ENCODE measurements around the gene RNF208. TPM values are rescaled to one million over a fixed set of nuclear protein-coding genes. Genes with fewer than 3 reads are reported as not detected.

RNF208 gene
- polyA plus RNA-seq, 3 donors = 1.5 TPM; not detected in 2

- peak overlapping the region; percentile 68 to 90 (median 82) for H3K27ac Mint-ChIP-seq
- Histone ChIP-seq H3K9ac (ENCODE audit: insufficient read depth, low read length, poor library complexity, severe bottlenecking) (peak overlapping the region; percentile 91), H3K9me3 (replicated peaks in 1 of 2; ENCODE audit: control insufficient read depth in 1 of 2, insufficient read depth in 1 of 2, low read length in 2 of 2) (no peaks in the 10 kb centered on the region), H3K36me3 (replicated peaks in 1 of 2; ENCODE audit: control insufficient read depth in 1 of 2, insufficient read depth in 2 of 2, low read length in 2 of 2) (no peaks in the 10 kb centered on the region), H3K79me2 (ENCODE audit: insufficient read depth, low read length) (no peaks in the 10 kb centered on the region), H3K27me3 (ENCODE audit: control insufficient read depth in 2 of 2, insufficient read depth in 2 of 2, low read length in 2 of 2) (peaks cover 0 to 22% of the 10 kb centered on the region in 2 donors), H3K4me3 (replicated peaks in 1 of 3; ENCODE audit: low read depth in 2 of 3, low read length in 3 of 3) (peak overlapping the region; percentile 70 to 92 (median 73)), H4K20me1 (ENCODE audit: insufficient read depth, low read length) (no peaks in the 10 kb centered on the region), H3K4me2 (replicated peaks; ENCODE audit: extremely low read depth, low read length, poor library complexity, severe bottlenecking) (peak overlapping the region; percentile 100), H2AFZ (ENCODE audit: insufficient read depth, low read depth, low read length, poor library complexity, severe bottlenecking) (peak overlapping the region; percentile 99), H3K27ac (ENCODE audit: low read depth in 1 of 2, low read length in 2 of 2) (peak overlapping the region; percentile 49 to 90), H3K4me1 (ENCODE audit: control insufficient read depth in 1 of 2, insufficient read depth in 2 of 2, low read length in 2 of 2) (peaks cover 33 to 44% of the 10 kb centered on the region in 2 donors)
- peak overlapping the region; percentile 90 to 93 for H3K4me3 Mint-ChIP-seq
- peaks cover 0 to 2% (median 0%) of the 10 kb centered on the region in 7 donors for H3K9me3 Mint-ChIP-seq
- intact Hi-C loops (cut with micrococcal nuclease) = loop anchor here (1.0 to 5.0 kb wide), 5 partner anchors 18 to 96 kb away; partner anchors contain the start of genes TPRN (in 2 of the 2), ANAPC2 (in 1 of the 2), NDOR1 (in 1 of the 2) and SSNA1 (in 1 of the 2)
- peaks cover 25% of the 10 kb centered on the region for H3K4me1 Mint-ChIP-seq
- TF ChIP-seq CTCF (IDR thresholded peaks at IDR 0.05) = no peak
- H3K27me3 Mint-ChIP-seq (ENCODE audit: low read depth in 3 of 3) = peaks cover 8 to 33% (median 13%) of the 10 kb centered on the region in 3 donors
- peak; percentile 98 to 99 (median 99) for DNase-seq
- H3K36me3 Mint-ChIP-seq = no peaks in the 10 kb centered on the region
- under 1% methylated on average over 60 of the region's 63 CpGs for WGBS (ENCODE audit: insufficient coverage)
Observed at GRCh38 chr9:137223078-137223970, 1.3 kb upstream of the RNF208 start.

GRCh38 chr9:137221506-137222111, 431 bp downstream of the RNF208 start:
- peak overlapping the region in 1 of 2 donors; percentile 62 for H3K4me3 Mint-ChIP-seq
- no peak for DNase-seq
- no peaks in the 10 kb centered on the region for H3K9me3 ChIP-seq (replicated peaks in 1 of 2; ENCODE audit: control insufficient read depth in 1 of 2, insufficient read depth in 1 of 2, low read length in 2 of 2)
- no peak for TF ChIP-seq CTCF (IDR thresholded peaks at IDR 0.05)
- H3K27ac ChIP-seq (ENCODE audit: low read depth in 1 of 2, low read length in 2 of 2) = no peak overlapping the region
- no peaks in the 10 kb centered on the region for H4K20me1 ChIP-seq (ENCODE audit: insufficient read depth, low read length)
- H3K9ac ChIP-seq (ENCODE audit: insufficient read depth, low read length, poor library complexity, severe bottlenecking) = no peak overlapping the region
- peaks cover 0 to 15% of the 10 kb centered on the region in 2 donors for H3K27me3 ChIP-seq (ENCODE audit: control insufficient read depth in 2 of 2, insufficient read depth in 2 of 2, low read length in 2 of 2)
- peaks cover 33 to 52% of the 10 kb centered on the region in 2 donors for H3K4me1 ChIP-seq (ENCODE audit: control insufficient read depth in 1 of 2, insufficient read depth in 2 of 2, low read length in 2 of 2)
- peak overlapping the region in 1 of 3 experiments; percentile 48 for H3K4me3 ChIP-seq (replicated peaks in 1 of 3; ENCODE audit: low read depth in 2 of 3, low read length in 3 of 3)
- peak overlapping the region; percentile 57 for H3K4me2 ChIP-seq (replicated peaks; ENCODE audit: extremely low read depth, low read length, poor library complexity, severe bottlenecking)
- no peaks in the 10 kb centered on the region for H3K9me3 Mint-ChIP-seq
- peaks cover 23% of the 10 kb centered on the region for H3K4me1 Mint-ChIP-seq
- intact Hi-C loops (cut with micrococcal nuclease) = loop anchor here (2.0 to 5.0 kb wide), 2 partner anchors 21 to 94 kb away; partner anchors contain the start of gene TPRN (in 2 of the 2)
- H3K79me2 ChIP-seq (ENCODE audit: insufficient read depth, low read length) = no peaks in the 10 kb centered on the region
- WGBS (ENCODE audit: insufficient coverage) = 7% methylated on average over 61 of the region's 61 CpGs
- no peak overlapping the region for H3K27ac Mint-ChIP-seq
- no peak overlapping the region for H2AFZ ChIP-seq (ENCODE audit: insufficient read depth, low read depth, low read length, poor library complexity, severe bottlenecking)
- peaks cover 0 to 1% of the 10 kb centered on the region in 2 donors for H3K36me3 ChIP-seq (replicated peaks in 1 of 2; ENCODE audit: control insufficient read depth in 1 of 2, insufficient read depth in 2 of 2, low read length in 2 of 2)
- peaks cover under 1 to 2% of the 10 kb centered on the region in 2 donors for H3K36me3 Mint-ChIP-seq
- peaks cover 5 to 26% (median 13%) of the 10 kb centered on the region in 3 donors for H3K27me3 Mint-ChIP-seq (ENCODE audit: low read depth in 3 of 3)
